ENCODE results near the gene EFHC2.
A peak's percentile ranks its signal among the peaks of the same experiment; 100 is the strongest.

Gene EFHC2

DNA sequence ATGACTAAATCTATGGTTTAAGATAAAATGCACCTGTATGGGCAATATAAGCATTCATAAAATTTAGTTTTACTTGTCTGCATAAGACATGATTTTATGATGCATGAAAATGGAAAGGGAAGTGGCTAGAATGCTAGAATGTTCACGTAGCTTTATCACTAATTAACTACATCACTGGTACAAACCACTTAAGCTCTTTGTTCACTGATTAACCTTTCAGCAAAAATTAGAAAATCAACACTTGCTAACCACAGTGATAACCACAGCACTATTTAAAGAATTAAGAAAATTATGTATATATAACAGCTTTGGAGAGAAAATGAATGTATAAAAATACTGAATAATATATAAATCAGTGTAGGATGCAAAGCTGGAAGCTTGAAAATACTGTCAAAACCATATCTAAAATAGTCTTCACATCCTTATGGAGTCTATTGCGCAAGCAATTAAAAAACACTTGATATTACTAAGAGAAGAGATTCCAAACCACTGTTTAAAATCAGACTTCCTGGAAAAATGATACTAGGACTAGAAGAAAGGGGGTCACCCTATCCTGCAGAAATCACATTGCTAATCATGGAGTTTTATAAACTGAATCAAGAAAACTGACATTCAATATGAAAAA lies 51.9 kb downstream of the EFHC2 start:
- no peak for DNase-seq

DNA sequence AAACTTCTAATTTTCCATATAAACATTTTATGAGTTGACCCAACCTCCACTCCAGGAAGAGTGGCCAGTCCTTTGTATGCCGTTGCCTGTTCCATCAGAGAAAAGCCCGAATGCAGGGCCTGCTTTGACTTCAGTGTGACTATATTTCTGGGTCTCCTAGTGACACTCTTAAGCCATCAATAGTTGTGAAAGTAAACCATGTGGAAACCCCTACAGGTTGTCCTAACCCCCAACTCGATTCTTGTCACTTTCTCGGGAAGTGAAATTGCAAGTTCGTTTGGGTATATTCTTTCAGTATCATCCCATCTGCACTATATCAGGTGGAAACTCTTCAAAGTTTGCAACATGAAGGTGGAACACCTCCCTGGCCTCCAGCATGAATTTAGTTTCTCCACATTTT lies 52.8 kb downstream of the EFHC2 start:
- no peak for DNase-seq

DNA sequence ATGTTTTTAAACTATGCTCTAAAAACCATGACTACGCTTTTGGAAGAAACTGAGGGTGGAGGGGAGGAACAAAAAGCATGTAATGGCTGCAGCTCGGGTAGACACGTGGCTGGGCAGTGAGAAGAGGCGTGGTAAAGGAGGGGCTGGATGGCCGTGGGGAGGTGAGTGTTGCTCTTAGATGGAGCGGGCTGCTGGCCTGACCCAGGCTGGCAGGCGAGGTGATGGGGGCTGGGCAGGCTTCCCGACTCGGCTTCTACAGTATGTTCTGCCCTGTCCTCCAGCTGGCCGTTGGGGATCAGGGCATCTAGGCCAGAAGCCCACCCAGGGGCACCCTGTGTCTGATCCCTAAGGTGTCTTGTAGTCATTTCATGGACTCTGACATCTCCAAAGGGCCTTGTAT lies 60.7 kb downstream of the EFHC2 start:
- DNase-seq = no peak

DNA sequence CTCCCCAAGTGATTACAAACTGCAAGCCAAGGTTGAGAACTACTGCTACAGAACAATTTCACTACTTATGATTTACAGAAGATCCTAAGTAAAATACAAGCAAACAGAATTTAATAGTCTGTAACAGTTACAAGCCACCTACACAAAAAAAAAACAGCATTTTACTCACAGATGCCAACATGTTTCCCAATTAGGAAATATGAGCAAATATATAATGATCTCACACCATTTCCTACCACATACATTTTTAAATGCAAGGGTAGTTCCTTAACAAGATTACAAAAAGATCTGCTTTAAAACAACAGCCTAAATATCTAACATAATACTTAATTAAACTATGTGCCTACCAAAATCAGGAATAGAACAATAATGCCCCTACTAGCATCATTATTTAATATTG lies 63.4 kb downstream of the EFHC2 start:
- DNase-seq = no peak

DNA sequence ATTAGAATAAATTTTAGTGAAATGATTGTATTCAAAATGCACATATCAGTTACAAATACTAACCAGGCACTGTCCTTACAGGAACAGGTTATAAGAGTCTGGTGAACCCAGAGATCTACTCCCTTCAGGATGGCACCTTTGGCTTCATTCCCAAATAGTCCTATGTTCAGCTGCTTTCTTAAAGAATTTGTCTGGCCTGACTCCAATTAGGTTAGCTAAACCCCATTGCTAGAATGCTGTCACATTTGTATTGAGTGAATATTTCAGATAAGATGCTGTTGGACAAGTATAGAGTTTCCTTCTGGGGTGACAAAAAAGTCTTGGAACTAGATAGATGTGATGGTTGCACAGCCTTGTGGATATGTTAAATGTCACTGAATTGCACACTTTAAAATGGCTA lies 69.4 kb downstream of the EFHC2 start:
- DNase-seq = no peak

DNA sequence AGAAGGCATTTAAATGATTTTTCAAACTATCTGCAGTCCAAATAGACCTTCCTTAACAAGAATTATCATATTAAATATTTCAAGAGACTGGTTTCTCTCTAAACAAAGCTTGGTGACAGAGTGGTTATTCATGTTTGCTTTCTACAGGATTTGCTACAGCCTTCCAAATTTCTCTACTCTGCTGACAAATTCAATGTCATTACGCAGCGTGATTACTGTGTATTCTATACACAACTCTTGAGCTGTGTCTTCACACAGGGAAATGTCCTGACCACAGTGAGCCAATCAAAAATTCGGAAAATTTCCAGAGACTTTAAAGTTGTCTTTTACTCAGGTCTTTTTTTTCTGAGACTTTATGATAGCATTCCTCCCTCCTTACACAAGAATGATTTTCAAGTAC lies 75.6 kb downstream of the EFHC2 start:
- no peak for DNase-seq

DNA sequence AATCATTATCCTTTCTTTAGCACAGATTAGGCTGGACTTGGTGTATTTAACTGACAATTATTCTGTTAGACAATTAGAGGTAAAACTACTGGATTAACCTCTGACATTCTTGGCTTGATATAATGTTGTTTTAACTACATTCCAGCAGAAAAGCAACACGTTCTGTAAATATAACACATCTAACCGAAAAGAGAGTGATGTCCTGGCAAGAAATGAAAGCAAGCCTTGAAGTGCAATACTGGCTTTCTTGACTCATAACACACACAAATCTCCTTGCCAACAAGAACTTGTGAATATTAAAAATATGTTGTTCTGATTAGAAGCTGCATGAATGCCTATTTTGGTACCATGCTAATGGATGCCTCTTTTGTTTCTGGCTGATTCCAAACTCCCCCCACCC lies 76.4 kb downstream of the EFHC2 start:
- DNase-seq = no peak

DNA sequence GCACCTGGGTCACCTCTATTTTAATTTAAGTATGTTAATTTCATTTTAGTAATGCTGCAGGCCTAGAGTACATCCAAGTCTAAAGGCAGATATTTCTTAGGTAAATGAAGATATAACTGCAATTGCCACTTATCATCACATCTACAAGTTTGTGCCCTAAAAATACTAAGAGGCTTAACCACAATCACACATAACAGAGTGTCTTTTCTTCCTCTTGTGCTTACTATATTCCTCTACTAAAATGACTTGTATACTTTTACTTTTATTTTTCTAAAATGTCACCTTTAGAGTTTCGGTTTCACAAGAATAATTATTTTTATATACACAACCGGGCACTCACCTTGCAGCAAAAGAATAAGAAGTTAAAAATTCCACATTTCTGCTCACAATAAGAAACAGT lies 77.9 kb downstream of the EFHC2 start:
- DNase-seq = peak; percentile 5

DNA sequence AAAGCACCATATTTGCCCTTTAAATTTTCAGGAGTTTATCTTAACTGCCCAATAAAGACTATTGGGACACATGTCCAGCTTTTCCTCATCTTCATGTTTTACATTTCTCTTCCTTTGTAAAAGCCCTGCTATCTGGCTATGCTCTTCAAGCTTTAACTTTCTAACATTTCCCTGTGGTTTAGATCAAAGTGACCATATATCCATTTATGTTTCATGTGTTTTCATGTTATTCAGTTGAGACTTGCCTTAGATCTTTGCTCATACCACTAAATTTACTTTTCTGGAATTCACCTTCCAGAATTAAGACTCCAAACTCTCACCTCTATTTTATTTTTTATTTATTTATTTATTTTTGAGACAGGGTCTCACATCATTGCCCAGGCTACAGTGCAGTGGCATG lies 78.5 kb downstream of the EFHC2 start:
- DNase-seq = no peak

DNA sequence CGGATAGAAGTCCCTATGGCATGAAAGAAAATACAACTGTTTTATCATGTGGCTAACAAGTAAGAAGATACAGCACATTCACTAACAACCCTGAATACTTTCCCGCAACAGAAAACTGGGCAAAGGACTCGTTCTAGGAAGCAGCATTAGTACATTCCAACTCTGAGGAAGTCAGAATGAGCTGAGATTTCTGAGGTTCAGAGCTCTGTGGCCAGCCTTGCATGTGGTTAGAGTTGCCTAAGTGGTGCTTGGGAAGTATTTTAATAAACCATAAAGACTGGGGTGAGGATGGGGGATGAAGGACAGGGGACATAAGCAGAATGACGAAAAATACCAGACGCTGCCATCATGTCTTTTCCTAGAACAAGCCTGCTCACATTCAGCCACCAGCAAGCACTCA lies 82.2 kb downstream of the EFHC2 start:
- no peak for DNase-seq

DNA sequence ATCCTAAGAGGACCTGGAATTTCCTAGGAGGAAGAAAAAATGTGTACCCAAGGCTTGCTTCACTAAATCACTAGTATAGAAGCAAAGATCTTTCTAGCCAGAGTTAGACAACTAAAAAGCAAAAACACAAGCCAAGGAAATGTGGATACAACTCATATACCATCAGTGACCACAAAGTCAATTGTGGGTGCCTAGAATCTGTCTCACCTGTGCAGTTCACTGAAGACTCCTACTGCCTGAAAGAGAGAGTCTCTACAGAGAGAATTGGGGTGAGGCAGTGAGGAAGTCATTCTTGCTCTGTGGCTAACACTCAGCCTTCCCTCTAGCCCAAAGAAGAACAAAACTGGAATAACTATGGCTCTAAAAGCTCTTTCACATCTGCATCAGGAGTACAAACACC lies 82.9 kb downstream of the EFHC2 start:
- no peak for DNase-seq

DNA sequence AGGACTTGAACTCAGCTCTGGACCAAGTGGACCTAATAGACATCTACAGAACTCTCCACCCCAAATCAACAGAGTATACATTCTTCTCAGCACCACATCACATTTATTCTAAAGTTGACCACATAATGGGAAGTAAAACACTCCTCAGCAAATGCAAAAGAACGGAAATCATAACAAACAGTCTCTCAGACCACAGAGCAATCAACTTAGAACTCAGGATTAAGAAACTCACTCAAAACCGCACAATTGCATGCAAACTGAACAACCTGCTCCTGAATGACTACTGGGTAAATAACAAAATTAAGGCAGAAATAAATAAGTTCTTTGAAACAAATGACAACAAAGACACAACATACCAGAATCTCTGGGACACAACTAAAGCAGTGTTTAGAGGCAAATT lies 87.7 kb downstream of the EFHC2 start:
- peak; percentile 24 for DNase-seq

DNA sequence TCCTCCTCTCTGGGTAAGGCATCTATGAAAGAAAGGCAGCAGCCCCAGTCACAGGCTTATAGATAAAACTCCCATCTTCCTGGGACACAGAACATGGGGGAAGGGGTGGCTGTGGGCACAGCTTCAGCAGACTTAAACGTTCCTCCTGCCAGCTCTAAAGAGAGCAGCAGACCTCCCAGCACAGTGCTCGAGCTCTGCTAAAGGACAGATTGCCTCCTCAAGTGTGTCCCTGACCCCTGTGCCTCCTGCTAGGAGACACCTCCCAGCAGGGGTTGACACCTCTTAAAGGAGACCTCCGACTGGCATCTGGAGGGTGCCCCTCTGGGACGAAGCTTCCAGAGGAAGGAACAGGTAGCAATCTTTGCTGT lies 89.9 kb downstream of the EFHC2 start:
- no peak for DNase-seq

DNA sequence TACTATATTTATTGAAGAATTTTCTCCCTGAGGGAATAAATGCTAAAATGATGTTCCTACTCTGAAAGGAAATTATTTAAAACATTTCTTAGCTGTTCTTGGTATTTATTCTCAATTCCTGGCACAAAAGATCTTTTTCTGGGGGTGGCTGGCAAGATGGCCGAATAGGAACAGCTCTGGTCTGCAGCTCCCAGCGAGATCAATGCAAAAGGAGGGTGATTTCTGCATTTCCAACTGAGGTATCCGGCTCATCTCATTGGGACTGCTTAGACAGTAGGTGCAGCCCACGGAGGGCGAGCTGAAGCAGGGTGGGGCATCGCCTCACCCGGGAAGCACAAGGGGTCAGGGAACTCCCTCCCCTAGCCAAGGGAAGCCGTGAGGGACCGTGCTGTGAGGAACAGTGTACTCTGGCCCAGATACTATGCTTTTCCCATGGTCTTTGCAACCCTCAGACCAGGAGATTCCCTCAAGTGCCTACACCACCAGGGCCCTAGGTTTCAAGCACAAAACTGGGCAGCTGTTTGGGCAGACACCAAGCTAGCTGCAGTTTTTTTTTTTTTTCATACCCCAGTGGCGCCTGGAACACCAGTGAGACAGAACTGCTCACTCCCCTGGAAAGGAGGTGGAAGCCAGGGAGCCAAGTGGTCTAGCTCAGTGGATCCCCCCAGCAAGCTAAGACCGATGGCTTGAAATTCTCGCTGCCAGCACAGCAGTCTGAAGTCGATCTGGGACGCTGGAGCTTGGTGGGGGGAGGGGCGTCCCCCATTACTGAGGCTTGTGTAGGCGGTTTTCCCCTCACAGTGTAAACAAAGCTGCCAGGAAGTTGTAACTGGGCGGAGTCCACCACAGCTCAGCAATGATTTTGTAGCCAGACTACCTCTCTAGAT lies 90.5 kb downstream of the EFHC2 start:
- peak; percentile 82 for DNase-seq

DNA sequence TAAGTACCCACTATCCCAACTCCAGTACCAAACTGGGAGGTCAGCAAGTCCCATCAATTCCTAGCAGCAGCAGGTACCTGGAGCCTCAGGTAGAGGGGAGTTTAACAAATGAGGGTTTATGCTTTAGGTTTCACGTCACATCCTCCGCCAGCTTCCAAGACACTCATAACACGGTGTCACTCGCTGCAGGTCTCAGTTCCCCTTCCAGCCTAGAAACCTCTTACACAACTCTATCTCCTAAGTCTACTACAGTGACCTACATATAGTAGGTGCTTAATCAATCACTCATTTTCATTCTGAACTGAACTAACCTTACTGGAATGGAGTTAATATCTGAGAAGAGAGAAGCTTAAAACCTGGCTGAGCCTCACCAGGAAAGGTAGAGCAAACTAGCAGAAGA lies 96.0 kb downstream of the EFHC2 start:
- no peak for DNase-seq

DNA sequence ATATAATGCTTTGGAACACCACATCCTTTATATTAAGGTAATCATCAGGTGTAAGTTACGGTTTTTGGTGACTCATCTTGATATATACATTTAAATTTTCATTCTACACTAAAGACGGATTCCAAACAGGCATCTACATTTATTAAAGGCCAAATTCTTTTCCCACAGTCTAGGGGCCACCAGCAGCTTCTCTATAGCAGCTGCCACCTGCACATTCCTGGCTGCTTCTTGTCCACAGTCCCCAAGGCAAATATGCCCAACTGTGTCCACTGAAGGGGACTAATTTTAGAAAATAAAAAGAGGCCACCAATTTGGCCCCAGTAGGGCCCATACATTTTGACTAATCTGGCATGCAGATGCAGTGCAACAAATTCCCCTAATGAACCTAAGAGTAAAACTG lies 96.6 kb downstream of the EFHC2 start:
- no peak for DNase-seq

DNA sequence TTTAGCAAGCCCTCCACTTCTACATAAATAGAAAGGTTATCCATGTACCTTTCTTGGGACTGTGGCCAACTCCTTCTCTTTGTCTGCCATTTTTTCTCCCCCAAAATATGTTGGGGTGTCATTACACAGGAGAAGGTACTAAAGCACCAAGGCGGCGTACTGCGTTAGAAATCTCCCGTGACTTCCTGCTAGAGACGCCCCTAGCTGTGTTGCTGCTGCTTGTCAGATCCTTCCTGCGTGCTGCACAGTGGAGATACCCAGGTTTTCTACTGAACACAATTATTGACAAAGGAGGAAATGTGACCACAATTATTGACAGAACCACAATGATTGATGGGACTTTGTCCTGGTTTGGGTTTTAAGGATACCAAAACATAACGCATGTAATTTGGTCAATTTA lies 97.7 kb downstream of the EFHC2 start:
- DNase-seq = peak; percentile 46

DNA sequence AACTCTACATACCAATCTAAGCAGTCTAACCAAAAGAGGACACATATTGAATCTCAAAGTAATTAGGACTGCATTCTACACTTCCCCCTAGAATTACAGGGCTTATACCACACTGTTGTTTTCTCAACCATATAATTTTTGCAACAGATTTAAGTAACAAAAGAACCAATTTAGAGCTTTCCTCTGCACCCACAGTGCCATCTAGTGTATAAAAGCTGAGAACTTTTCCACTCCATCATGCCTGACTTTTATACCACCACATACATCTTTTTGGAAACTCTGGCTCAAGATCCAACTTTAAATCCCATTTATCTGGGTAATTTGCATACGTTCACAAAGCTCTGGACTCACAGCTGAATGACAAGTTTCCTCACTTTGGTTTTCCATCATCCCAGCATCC lies 99.5 kb downstream of the EFHC2 start:
- DNase-seq = peak; percentile 38

DNA sequence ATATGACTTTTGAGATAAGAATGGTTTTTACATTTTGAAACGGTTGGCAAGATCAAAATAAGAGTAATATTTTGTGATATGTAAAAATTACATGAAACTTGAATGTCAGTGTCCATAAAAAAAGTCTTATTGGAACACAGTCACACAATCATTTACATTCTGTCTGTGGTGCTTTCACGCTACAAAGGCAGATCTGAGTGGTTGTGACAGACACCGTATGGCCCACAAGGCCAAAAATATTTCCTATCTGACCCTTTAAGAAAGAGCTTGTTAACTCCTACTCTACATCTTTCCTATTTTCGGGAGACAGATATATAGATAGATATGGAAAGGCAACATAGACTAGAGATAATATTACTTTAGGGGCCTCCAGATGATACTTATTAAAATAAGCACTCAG lies 101.9 kb downstream of the EFHC2 start:
- no peak for DNase-seq

DNA sequence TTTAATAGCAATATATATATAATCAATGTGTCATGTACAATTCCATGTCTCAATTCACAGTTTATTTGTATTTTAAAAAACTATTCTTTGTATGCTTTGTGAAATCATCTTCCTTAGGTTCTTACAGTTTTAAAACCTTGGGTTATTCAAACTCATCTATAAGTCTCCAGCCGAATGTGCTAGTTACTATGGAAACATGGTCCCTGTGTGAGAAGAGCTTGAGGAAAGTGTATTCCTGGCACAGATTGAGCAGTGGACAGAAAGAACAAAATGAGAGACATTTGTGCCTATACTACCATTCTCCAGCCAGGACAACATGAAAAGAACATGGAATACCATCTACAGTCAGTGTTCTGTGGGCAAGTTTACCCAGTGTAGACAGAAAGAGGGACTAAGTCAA lies 103.4 kb downstream of the EFHC2 start:
- no peak for DNase-seq

DNA sequence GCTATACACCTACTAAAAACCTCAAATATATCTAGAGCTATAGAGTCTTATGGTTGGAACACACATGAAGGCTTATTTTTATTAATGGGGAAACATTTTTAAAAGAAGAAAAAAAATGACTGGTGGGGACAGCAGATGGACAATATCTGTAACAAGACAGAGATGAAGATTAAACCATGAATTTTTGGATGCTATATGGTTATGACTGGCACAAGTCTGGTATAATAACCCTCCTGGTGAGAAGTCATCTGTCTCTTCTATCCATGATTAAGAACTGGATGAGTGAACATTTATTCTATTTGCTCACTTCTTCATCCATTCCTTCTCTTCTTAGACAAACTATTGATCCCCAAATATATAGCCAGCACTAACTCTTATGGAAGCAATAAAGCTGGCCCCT lies 104.4 kb downstream of the EFHC2 start:
- DNase-seq = no peak

DNA sequence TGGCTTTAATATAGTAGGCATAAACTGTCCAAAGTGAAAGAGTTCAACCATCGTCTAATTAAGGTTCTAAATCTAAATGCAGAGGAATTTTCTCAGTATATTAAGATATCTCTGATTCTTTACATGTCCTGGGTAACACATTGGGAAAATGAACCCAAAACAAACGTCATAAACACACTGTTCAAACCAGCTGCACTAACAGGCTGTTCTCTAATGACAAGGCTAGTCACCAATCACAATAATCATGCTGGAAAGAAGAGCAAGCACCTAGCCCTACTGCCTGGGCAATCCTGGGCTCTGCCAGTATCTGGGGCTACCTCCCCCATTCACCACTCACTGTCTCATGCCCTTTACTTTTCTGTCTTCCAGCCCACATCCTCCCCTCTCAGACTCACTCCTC lies 107.9 kb downstream of the EFHC2 start:
- DNase-seq = no peak

DNA sequence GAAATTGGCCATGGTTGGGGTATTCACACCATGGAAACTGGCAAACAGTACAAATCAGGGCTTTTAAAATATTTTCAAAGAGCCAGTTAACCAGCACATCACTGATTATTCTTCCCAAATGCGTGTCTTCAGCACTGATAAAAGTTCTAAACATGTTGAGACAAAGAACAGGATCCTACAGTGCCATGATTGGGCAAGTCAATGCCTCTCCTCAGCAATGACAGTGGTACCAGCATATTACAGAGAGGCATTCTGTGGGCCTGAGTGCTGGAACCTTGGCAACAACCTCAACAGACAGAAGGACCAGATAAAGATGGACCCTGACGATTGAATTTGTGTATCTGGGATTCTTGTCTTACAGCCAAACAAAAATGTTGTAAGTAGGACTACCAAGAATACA lies 108.9 kb downstream of the EFHC2 start:
- DNase-seq = no peak

DNA sequence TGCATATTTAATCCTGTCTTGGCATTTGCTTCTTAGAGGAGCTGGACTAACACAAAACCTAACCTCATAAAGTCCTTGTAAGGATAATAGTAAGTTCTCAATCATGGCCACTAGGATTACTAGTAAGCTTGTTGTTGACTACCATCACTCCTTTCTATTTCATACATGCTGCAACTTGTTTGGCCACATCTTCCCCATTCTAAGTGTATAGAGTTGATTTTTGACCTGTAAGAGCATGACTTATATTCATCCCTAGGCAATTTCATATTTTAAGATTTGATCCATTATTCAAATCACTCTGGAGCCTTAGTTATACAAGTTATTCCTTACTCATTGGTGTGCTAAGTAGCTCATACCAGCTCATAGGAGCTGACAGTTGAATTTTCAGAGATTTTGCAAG lies 109.4 kb downstream of the EFHC2 start:
- DNase-seq = no peak

DNA sequence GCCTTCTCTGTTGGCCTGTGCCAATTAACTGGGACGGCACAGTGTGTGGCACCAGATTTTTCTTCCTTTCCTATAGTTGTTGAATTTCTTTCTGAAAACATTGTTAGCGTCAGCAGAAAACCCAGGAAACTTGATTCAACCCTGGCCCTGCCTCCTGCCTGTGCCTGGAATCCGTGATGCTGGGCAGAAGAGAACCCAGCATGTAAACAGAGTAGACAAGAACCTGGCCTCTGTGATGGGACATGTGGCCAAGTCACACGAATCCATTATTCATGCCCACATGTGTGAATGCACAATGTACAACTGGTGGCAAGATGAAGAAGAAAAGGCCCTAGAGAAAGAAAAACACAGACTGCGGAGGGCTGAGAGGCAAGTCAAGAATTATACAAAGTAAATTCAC lies 111.4 kb downstream of the EFHC2 start:
- DNase-seq = no peak
